HG02973 (cell line): ENCODE data around the gene PTPRG.
"Not testable (repeated sequence)": the region's sequence is repeated elsewhere in the genome, so short reads cannot be mapped to it uniquely, and the experiment has no call there.

Experiments used
- ATAC-seq: cut with Tn5 transposase; IDR thresholded peaks from one replicate; pipeline ENCODE4 v1.9.1; 2021; ENCODE audit warnings: moderate library complexity; ENCODE audit not compliant: unreplicated experiment

The PTPRG gene

GRCh38 chr3:61561374-61562041 lies at the start of gene PTPRG:
Gene PTPRG, plus strand, starts transcription at chr3:61561571. Its CDS starts 717 bp downstream, at chr3:61562288.
- ATAC-seq = peak; percentile 41

GRCh38 chr3:61518590-61518989 lies 42.8 kb upstream of the PTPRG start:
- no peak for ATAC-seq

- ATAC-seq = peak; percentile 97
Measured at GRCh38 chr3:61520966-61521628, 40.3 kb upstream of the PTPRG start.

GRCh38 chr3:61522060-61522459 lies 39.3 kb upstream of the PTPRG start:
- no peak for ATAC-seq

- no peak for ATAC-seq
Measured at GRCh38 chr3:61522626-61523025, 38.7 kb upstream of the PTPRG start.

- ATAC-seq = no peak
Measured at GRCh38 chr3:61524933-61525332, 36.4 kb upstream of the PTPRG start.

- no peak for ATAC-seq
Measured at GRCh38 chr3:61526308-61526707, 35.1 kb upstream of the PTPRG start.

GRCh38 chr3:61527011-61527410 lies 34.4 kb upstream of the PTPRG start:
- ATAC-seq = no peak

- ATAC-seq = no peak
Measured at GRCh38 chr3:61530355-61530754, 31.0 kb upstream of the PTPRG start.

- ATAC-seq = no peak
Measured at GRCh38 chr3:61531528-61531927, 29.8 kb upstream of the PTPRG start.

GRCh38 chr3:61532739-61533500 lies 28.5 kb upstream of the PTPRG start:
- ATAC-seq = no peak

- no peak for ATAC-seq
Measured at GRCh38 chr3:61535826-61536225, 25.5 kb upstream of the PTPRG start.

GRCh38 chr3:61537366-61537765 lies 24.0 kb upstream of the PTPRG start:
- ATAC-seq = no peak

GRCh38 chr3:61538486-61538885 lies 22.9 kb upstream of the PTPRG start:
- ATAC-seq = no peak

- ATAC-seq = no peak
Measured at GRCh38 chr3:61541694-61542093, 19.7 kb upstream of the PTPRG start.

- ATAC-seq = no peak
Measured at GRCh38 chr3:61545716-61546115, 15.7 kb upstream of the PTPRG start.

- no peak for ATAC-seq
Measured at GRCh38 chr3:61547625-61548024, 13.7 kb upstream of the PTPRG start.

GRCh38 chr3:61552704-61553103 lies 8.7 kb upstream of the PTPRG start:
- ATAC-seq = not testable (repeated sequence)

- no peak for ATAC-seq
Measured at GRCh38 chr3:61559136-61559731, 2.1 kb upstream of the PTPRG start.

GRCh38 chr3:61560517-61561373 lies 626 bp upstream of the PTPRG start:
- ATAC-seq = peak; percentile 13
